Measurements from ENCODE around the gene SFRP5.

Gene SFRP5

GRCh38 chr10:97733256-97733655 is 38.5 kb downstream of the SFRP5 start:
- DNase-seq, result no peak

GRCh38 chr10:97732052-97732359 is 39.8 kb downstream of the SFRP5 start:
- DNase-seq, result no peak

- DNase-seq, result peak; percentile 47
These were observed 40.3 kb downstream of the SFRP5 start for GRCh38 chr10:97731346-97732051.

GRCh38 chr10:97729014-97729413 is 42.8 kb downstream of the SFRP5 start:
- no peak for DNase-seq

GRCh38 chr10:97726636-97727178 is 45.1 kb downstream of the SFRP5 start:
- no peak for DNase-seq

GRCh38 chr10:97724341-97724941 is 47.4 kb downstream of the SFRP5 start:
- no peak for DNase-seq

GRCh38 chr10:97723001-97723400 is 48.8 kb downstream of the SFRP5 start:
- no peak for DNase-seq

- no peak for DNase-seq
These were observed 49.7 kb downstream of the SFRP5 start for GRCh38 chr10:97721871-97722780.

GRCh38 chr10:97719602-97720001 is 52.2 kb downstream of the SFRP5 start:
- DNase-seq, result no peak

- peak; percentile 40 for DNase-seq
These were observed 53.1 kb downstream of the SFRP5 start for GRCh38 chr10:97718659-97719142.

- DNase-seq, result no peak
These were observed 53.6 kb downstream of the SFRP5 start for GRCh38 chr10:97718178-97718577.

- DNase-seq, result no peak
These were observed 54.2 kb downstream of the SFRP5 start for GRCh38 chr10:97717627-97718026.

All from NCI-H2171 (cell line).